ENCODE measurements around the gene HK1.
A peak's percentile ranks its signal among the peaks of the same experiment; 100 is the strongest.

Gene HK1

DNA sequence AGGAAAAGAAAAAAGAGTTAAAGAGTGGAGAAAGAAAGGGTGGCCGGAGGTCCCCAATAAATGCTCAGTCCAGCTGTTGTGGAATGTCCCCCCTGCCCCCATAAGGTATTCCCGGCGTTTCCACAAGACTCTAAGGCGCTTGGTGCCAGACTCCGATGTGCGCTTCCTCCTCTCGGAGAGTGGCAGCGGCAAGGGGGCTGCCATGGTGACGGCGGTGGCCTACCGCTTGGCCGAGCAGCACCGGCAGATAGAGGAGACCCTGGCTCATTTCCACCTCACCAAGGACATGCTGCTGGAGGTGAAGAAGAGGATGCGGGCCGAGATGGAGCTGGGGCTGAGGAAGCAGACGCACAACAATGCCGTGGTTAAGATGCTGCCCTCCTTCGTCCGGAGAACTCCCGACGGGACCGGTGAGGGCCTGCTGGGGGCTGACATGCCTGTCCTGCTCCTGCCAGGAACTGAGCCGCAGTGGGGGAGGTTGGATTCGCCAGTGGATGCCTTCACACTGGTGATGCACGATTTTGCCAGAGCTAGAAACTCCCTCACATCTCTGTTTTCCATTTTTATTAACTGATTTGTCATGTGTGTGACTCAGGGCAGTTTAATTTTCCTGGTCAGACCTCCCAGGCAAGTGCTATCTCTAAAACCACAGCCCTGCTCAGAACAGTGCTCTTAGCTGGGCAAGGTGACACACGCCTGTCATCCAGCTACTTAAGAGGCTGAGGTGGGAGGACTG, 104.3 kb downstream of the HK1 start:
- no peak for DNase-seq

DNA sequence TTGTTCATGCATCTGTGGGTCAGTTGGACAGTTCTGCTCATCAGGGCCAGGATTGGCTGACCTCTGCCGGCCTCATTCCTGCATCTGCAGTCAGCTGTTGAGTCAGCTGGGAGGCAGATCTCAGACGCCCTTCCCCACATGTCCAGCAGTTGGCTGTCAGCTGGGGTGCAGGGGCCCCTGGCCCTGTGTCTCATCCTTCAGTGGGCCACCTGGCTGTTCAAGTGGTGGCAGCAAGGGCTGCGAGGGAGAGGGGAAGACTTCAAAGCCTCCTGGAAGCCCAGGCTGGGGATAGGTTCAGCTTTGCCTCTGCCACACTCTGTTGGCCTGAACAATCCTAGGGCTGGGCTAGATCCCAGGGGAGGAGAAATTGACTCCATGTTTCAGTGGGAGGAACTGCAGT, 105.3 kb downstream of the HK1 start:
- DNase-seq = no peak

GRCh38 chr10:69384320-69384719, 106.0 kb downstream of the HK1 start:
- DNase-seq = no peak

GRCh38 chr10:69385454-69386350, 107.4 kb downstream of the HK1 start:
- no peak for DNase-seq

DNA sequence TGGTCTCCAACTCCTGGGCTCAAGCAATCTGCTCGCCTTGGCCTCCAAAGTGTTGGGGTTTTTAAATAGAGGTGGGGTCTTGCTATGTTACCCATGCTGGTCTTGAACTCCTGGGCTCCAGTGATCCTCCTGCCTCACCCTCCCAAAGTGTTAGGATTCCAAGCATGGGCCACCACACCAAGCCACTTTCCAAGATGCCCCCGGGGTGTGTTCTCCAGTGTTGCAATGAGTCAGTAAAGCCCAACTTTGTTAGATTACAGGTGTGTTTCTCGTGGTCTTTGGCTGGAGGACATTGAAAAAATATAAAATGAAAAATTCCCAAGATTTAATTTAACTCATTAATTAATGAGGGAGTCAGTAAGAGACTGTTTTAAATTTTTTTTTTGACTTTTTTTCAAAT, 109.2 kb downstream of the HK1 start:
- DNase-seq = no peak

GRCh38 chr10:69388488-69388887, 110.2 kb downstream of the HK1 start:
- no peak for DNase-seq

DNA sequence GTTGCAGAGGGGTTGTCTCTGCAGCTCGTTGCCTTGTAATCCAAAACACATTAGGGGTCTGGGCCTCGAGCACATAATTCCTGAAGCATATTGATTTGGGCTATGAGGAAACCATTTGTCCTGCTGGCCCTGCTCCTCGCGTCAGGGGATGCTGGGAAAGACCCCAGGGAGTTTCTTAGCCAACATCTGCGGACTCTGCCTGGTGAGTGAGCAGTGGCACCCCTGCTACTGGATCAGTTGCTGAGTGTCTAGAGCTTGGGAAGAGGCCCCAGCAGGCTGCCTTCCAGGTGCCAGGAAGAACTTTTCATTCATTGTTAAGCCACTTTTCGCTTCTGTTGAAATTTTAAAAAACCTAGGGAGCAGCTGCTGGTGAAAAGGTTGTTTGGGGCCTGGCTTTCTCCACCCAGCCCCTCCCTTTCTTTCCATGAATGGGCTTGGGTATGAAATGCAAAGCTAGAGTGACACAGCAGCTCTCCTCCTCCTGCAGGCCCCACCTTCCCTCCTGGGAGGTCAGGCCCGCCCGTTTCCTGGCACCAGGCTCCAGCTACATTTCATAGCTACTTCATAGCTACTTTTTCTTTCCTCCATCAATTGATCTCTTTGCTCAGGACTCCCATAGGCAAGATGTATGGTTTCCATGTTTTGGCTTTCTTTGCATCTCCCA, 111.7 kb downstream of the HK1 start:
- no peak for DNase-seq

DNA sequence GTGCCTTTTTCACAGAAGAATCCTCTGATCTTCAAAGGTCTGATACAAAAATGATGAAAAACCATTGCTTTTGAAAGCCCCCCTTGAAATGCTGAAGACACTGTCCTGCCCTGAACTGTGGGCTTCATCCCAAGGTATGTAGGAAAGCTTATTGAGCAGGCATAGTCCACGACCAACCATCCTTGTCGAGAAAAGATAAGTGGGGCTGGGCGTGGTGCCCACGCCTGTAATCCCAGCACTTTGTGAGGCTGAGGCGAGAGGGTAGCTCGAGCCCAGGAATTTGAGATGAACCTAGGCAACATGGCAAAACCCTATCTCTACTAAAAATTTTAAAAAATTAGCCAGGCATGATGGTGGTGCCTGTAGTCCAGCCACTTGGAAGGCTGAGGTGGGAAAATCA, 112.9 kb downstream of the HK1 start:
- no peak for DNase-seq

DNA sequence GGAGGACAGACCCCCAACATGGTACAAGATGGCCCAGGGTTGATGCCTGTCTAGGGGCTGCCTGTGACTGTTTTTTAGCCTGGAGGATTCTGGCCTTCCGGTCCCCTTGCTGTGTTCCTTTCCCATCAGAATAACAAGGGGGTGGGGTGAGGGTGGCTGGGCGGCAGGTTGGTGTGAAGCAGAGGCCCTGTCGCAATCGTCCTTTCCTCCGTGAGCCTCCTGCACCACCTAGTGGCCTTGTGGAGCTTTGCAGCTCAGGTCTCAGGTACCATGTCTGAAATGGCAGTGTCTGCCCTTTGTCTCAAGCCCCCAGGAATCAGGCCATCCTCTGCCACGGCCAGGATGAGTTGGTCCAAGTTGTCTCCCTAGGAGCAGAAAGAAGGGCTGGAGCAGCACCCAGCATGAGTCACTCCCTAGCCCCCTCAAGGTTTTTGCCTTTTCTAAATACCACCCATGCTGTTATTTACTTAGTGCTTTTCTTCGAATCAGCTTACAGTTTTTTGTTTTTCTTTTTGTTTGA, 114.2 kb downstream of the HK1 start:
- DNase-seq = peak; percentile 21 to 72 (median 54)

GRCh38 chr10:69394020-69394419, 115.7 kb downstream of the HK1 start:
- no peak for DNase-seq

- no peak for DNase-seq
Measured at GRCh38 chr10:69397972-69398371, 119.7 kb downstream of the HK1 start.

- no peak for DNase-seq
Measured at GRCh38 chr10:69398466-69398865, 120.2 kb downstream of the HK1 start.

DNA sequence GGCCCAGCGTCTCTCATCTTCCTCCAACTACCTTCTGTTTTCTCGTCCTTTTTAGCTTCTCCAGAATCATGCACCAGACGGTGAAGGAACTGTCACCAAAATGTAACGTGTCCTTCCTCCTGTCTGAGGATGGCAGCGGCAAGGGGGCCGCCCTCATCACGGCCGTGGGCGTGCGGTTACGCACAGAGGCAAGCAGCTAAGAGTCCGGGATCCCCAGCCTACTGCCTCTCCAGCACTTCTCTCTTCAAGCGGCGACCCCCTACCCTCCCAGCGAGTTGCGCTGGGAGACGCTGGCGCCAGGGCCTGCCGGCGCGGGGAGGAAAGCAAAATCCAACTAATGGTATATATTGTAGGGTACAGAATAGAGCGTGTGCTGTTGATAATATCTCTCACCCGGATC, 122.6 kb downstream of the HK1 start:
- no peak for DNase-seq

GRCh38 chr10:69401416-69401815, 123.1 kb downstream of the HK1 start:
- no peak for DNase-seq

GRCh38 chr10:69402386-69402785, 124.1 kb downstream of the HK1 start:
- DNase-seq = no peak

DNA sequence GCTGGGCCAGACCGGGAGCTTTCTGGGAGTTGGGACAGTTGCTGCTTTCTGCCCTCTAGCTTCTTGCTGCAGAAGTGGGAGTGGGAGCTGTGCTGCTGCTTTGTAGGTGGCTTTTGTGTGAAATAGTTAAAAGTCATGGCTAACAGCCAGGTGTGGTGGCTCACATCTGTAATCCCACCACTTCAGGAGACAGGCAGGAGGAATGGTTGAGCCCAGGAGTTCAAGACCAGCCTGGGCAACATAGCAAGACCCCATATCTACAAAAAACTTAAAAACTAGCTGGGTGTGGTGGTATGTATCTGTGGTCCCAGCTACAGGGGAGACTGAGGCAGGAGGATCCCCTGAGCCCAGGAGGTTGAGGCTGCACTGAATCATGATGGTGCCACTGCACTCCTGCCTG, 124.8 kb downstream of the HK1 start:
- DNase-seq = no peak

DNA sequence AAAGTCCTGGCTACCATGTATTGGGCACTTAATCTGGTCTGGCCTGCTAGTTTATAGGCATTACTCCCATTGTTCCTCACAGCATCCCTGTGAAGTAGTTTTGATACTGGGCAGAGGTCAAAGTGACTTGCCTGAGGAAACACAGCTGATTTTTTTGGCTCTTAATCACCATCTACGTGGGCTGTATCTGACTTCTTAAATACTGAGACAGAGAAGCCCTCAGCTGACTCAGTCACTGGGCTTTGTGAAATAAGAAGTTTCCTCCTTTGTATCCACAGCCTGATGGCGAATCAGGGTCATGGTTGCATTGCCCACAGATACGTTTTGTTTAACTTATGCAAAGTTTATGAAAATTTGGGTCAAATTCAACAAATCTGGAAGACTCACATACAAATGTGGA, 125.2 kb downstream of the HK1 start:
- DNase-seq = no peak

GRCh38 chr10:69404786-69405185, 126.5 kb downstream of the HK1 start:
- DNase-seq = no peak

GRCh38 chr10:69405221-69405620, 126.9 kb downstream of the HK1 start:
- DNase-seq = no peak

DNA sequence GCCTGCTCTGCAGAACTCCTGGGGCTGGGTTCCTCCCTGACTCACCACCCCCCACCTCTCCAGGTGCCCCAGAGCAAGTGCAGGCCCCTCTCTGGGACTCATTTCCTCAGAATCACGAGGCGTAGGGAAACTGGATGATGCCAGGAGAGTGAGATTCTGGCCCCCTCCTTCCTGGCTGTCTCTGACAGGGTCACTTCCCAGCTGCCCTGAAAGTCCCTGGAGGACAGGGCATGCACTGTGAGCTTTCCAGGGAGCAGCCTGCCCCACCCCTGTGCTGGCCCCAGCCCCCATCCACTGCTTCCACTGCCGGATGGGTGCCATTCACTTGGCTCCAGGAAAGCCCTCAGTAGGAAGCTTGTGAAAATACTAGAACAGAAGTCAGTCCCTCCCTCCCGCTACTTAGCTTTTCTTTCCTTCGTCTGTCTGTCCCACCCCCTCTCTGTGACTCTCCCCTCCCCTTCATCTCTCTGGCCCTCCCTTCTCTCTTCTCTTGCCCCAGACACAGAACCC, 128.1 kb downstream of the HK1 start:
- DNase-seq = no peak

GRCh38 chr10:69406816-69407580, 128.7 kb downstream of the HK1 start:
- DNase-seq = no peak

- DNase-seq = no peak
Measured at GRCh38 chr10:69407621-69408301, 129.5 kb downstream of the HK1 start.
